GM21381 (cell line): ENCODE measurements around the gene ZNF205.
"Not testable (repeated sequence)": the region's sequence is repeated elsewhere in the genome, so short reads cannot be mapped to it uniquely, and the experiment has no call there.

Experiments
- ATAC-seq: cut with Tn5 transposase; IDR thresholded peaks from one replicate; pipeline ENCODE4 v1.9.1; 2021; ENCODE audit warnings: mild to moderate bottlenecking, moderate library complexity; ENCODE audit not compliant: unreplicated experiment

ZNF205 gene

DNA sequence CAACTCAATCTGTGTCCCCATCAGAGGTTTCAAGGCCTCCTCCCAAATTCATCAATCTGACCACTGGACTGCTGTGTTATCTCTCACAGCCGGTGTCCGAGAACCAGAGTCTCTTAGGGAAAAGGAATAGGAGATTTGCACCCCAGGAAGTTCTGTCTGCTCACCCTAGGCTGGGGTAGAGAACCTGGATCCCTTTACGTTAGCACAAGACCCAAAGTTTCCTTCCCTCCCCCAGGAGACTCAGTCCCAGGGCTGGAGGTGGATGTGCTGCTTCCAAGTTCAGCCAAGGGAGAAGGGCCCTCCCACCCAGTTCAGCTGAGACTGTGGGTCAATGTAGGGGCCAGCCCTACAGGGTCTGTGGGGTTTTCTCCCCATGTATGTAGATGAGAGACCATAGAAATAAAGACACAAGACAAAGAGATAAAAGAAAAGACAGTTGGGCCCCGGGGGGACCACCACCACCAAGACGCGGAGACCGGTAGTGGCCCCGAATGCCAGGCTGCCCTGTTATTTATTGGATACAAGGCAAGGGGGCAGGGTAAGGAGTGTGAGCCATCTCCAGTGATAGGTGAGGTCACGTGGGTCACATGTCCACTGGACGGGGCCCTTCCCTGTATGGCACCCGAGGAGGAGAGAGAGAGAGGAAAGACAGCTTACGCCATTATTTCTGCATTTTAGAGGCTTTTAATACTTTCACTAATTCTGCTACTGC is 52.9 kb downstream of the ZNF205 start:
- ATAC-seq = no peak

- no peak for ATAC-seq
Observed at GRCh38 chr16:3166505-3166886, 54.1 kb downstream of the ZNF205 start.

DNA sequence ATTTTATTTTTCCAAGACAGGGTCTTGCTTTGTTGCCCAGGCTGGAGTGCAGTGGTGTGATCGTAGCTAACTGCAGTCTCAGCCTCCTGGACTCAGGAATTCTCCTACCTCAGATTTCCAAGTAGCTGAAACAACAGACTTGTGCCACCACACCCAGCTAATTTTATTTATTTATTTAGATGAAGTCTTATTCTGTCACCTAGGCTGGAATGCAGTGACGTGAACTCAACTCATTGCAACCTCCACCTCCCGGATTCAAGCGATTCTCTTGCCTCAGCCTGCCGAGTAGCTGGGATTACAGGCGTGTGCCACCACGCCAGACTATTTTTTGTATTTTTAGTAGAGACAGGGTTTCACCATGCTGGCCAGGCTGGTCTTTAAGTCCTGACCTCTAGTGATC is 56.3 kb downstream of the ZNF205 start:
- ATAC-seq = not testable (repeated sequence)
